Measurements from ENCODE around the gene MSI2. TPM values are rescaled to one million over a fixed set of nuclear protein-coding genes. Genes with fewer than 3 reads are reported as not detected.

Gene MSI2
- total and polyA plus RNA-seq, 9 of the 15 experiments (the other 6 are each of a cell fraction or from before 2014, with no cell fraction given) = 4.6 to 61.8 (median 42.4) TPM

DNA sequence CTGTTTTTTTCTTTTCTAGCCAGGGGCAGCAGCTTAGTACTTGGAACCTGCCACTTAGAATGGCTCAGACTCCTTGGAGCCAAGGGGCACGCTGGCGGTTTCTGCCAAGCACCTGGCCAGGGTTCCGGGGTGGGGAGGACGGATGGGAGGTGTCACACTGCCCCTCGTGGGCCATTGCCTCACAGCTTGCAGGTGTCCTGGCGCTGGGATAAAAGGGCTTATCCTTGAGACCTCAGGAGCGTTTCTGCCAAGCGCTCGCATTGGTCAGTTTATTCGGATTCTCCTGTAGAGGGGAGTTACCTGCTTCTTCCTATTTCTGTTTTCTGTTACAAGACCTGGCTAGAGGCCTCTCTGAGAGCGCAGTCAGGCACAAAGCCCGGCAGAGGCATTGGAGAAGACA lies 234.6 kb downstream of the MSI2 start:
- H4K20me1 ChIP-seq (replicated peaks; ENCODE audit: control insufficient read depth, insufficient read depth, low read length) = peaks cover 7% of the 10 kb centered on the region; the same call in 1 of the 2 replicates
- H3K79me2 ChIP-seq (ENCODE audit: control insufficient read depth, insufficient read depth, low read length) = no peaks in the 10 kb centered on the region
- H3K36me3 ChIP-seq (ENCODE audit: control insufficient read depth, insufficient read depth, low read length) = no peaks in the 10 kb centered on the region
- BruUV-seq (replicated peaks) = no TSS peak
- no peak overlapping the region for H3K9ac ChIP-seq (ENCODE audit: insufficient read depth in 1 of 2, low read depth in 2 of 2, low read length in 2 of 2)
- no peak overlapping the region for H3K27ac ChIP-seq (ENCODE audit: extremely low read depth, low read depth, low read length)
- intact Hi-C loops (cut with micrococcal nuclease) = no loop called here
- no peaks in the 10 kb centered on the region for H3K27me3 ChIP-seq (ENCODE audit: control insufficient read depth in 2 of 2, insufficient read depth in 2 of 2, low read length in 2 of 2)
- no peak for ATAC-seq
- ChIA-PET CTCF (ENCODE audit: low intra/inter-chr PET ratio) (no interaction called here), POLR2A (interaction anchor here (0.6 kb wide), 1 partner anchor 300 kb away, joined by 4 read pairs; no protein-coding TSS in a partner anchor)
- TF ChIP-seq TAF15 (IDR thresholded peaks at IDR 0.05; ENCODE audit: low read depth, low read length) (no peak), SPI1 (IDR thresholded peaks at IDR 0.05; ENCODE audit: borderline replicate concordance, low read depth, low read length) (no peak), ZNF639 (CRISPR knock-in tag; conservative IDR thresholded peaks at IDR 0.05 in 1 of 2, IDR thresholded peaks at IDR 0.05 in 1 of 2) (no peak), SIN3A (IDR thresholded peaks at IDR 0.05; ENCODE audit: borderline replicate concordance in 2 of 2, control insufficient read depth in 1 of 2, low read depth in 2 of 2, low read length in 2 of 2) (no peak), MAFG (tag; conservative IDR thresholded peaks at IDR 0.05) (no peak), ZNF41 (CRISPR knock-in tag; conservative IDR thresholded peaks at IDR 0.05) (no peak), ZFX (CRISPR knock-in tag; IDR thresholded peaks at IDR 0.05) (no peak), ZNF551 (CRISPR knock-in tag; IDR thresholded peaks at IDR 0.05) (no peak), BMI1 (IDR thresholded peaks at IDR 0.05; ENCODE audit: low read length) (no peak), ZBTB17 (CRISPR knock-in tag; IDR thresholded peaks at IDR 0.05) (no peak), ZBTB12 (CRISPR knock-in tag; IDR thresholded peaks at IDR 0.05) (no peak)
- TF ChIP-seq, protein P1, sequence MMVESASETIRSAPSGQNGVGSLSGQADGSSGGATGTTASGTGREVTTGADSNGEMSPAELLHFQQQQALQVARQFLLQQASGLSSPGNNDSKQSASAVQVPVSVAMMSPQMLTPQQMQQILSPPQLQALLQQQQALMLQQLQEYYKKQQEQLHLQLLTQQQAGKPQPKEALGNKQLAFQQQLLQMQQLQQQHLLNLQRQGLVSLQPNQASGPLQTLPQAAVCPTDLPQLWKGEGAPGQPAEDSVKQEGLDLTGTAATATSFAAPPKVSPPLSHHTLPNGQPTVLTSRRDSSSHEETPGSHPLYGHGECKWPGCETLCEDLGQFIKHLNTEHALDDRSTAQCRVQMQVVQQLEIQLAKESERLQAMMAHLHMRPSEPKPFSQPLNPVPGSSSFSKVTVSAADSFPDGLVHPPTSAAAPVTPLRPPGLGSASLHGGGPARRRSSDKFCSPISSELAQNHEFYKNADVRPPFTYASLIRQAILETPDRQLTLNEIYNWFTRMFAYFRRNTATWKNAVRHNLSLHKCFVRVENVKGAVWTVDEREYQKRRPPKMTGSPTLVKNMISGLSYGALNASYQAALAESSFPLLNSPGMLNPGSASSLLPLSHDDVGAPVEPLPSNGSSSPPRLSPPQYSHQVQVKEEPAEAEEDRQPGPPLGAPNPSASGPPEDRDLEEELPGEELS (CRISPR knock-in tag; IDR thresholded peaks at IDR 0.05; ENCODE audit: borderline replicate concordance) = no peak
- H2AFZ ChIP-seq (ENCODE audit: low read depth, low read length) = no peak overlapping the region
- H3K9me3 ChIP-seq (replicated peaks; ENCODE audit: control insufficient read depth, insufficient read depth, low read depth, low read length) = no peaks in the 10 kb centered on the region
- in situ Hi-C loops (cut with MboI) = no loop called here
- no peak for DNase-seq (ENCODE audit: extremely low read depth in 1 of 4, low spot score in 3 of 4)
- 73% methylated on average over 12 of the region's 12 CpGs for WGBS (ENCODE audit: insufficient coverage, low coverage, missing lambda C conversion rate)
- H3K4me3 ChIP-seq = no peak overlapping the region
- peaks cover 0 to 3% of the 10 kb centered on the region in 2 experiments; a peak in 1 of 5 replicates for H3K4me1 ChIP-seq (replicated peaks in 1 of 2; ENCODE audit: control insufficient read depth in 2 of 2, insufficient read depth in 2 of 2, low read length in 2 of 2)
- no peak overlapping the region for H3K4me2 ChIP-seq (ENCODE audit: insufficient read depth, low read length)
- no peak for FAIRE-seq
- no peaks in the 10 kb centered on the region for H3K9me1 ChIP-seq (ENCODE audit: control insufficient read depth, insufficient read depth, low read length)

All from K562 (cell line).